Esophagus squamous epithelium (tissue), 4 donors: ENCODE data around the gene SRC.

Source experiments
- CTCF ChIP-seq, 6 experiments: fragments of 450-650 bp in 4 of 6; fragments of 200-600 bp in 2 of 6; sonication (generic) in 2 of 6; IDR thresholded peaks; one replicate each; pipeline ENCODE4 v1.5.1; 2016 to 2019; ENCODE audit warnings: antibody characterized with exemption in 6 of 6, mild to moderate bottlenecking in 4 of 6, moderate library complexity in 4 of 6
- POLR2A ChIP-seq, 4 donors: fragments of 450-650 bp; IDR thresholded peaks; one replicate each; pipeline ENCODE4 v1.6.1; 2017; ENCODE audit warnings: antibody characterized with exemption in 4 of 4, mild to moderate bottlenecking in 4 of 4, moderate library complexity in 3 of 4

- TF ChIP-seq CTCF (IDR thresholded peaks at IDR 0.05), result no peak
- no peak for TF ChIP-seq POLR2A (IDR thresholded peaks at IDR 0.05)
These were observed 28.6 kb upstream of the SRC start for GRCh38 chr20:37317316-37317715.
